ENCODE results near the gene ZNF236.

Gene ZNF236

DNA sequence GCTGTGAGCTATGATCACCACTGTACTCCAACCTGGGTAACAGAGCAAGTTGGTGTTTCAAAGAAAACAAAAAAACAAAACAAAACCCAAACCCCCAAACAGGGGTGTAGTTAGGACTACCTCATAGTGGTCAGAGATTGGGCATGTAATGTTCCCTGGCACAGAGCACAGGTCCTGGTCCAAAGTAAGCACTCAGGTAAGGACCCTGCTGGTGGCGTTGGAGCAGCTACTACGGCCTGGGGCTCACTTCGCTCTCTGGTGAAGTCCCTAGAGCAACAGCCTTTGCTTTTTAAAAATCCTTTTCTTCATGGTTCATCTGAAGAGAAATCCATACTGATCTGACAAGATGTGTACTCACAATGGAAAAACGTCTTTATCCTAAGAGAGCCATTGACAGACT lies 130.4 kb downstream of the ZNF236 start:
- peak overlapping the region; percentile 68 for H3K27ac ChIP-seq
- TF ChIP-seq, protein P1, sequence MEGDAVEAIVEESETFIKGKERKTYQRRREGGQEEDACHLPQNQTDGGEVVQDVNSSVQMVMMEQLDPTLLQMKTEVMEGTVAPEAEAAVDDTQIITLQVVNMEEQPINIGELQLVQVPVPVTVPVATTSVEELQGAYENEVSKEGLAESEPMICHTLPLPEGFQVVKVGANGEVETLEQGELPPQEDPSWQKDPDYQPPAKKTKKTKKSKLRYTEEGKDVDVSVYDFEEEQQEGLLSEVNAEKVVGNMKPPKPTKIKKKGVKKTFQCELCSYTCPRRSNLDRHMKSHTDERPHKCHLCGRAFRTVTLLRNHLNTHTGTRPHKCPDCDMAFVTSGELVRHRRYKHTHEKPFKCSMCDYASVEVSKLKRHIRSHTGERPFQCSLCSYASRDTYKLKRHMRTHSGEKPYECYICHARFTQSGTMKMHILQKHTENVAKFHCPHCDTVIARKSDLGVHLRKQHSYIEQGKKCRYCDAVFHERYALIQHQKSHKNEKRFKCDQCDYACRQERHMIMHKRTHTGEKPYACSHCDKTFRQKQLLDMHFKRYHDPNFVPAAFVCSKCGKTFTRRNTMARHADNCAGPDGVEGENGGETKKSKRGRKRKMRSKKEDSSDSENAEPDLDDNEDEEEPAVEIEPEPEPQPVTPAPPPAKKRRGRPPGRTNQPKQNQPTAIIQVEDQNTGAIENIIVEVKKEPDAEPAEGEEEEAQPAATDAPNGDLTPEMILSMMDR (conservative IDR thresholded peaks at IDR 0.05), result no peak
- no peak for TF ChIP-seq ZFX (IDR thresholded peaks at IDR 0.05)

DNA sequence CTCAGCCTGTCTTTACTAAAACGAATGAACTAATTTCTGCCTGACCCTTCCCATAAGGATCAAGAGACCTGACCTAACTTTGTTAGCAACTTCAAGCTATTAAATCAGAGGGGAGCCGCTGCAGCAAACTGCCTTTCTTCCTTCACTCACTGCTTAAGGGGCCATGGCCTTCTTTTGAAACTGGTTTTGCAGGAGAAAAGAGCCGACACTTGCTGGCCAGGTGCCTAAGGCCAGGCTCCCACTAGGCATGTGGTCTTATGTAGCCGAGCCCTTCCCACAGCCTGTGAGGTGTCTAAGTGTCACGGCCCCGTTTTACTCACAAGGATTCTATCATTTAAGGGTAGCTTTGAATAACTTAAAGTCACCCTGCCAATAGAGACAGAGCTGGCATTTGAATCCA lies 130.8 kb downstream of the ZNF236 start:
- H3K27ac ChIP-seq, result peak overlapping the region; percentile 68
- TF ChIP-seq, protein P1 (conservative IDR thresholded peaks at IDR 0.05), result no peak
- TF ChIP-seq ZFX (IDR thresholded peaks at IDR 0.05), result no peak

DNA sequence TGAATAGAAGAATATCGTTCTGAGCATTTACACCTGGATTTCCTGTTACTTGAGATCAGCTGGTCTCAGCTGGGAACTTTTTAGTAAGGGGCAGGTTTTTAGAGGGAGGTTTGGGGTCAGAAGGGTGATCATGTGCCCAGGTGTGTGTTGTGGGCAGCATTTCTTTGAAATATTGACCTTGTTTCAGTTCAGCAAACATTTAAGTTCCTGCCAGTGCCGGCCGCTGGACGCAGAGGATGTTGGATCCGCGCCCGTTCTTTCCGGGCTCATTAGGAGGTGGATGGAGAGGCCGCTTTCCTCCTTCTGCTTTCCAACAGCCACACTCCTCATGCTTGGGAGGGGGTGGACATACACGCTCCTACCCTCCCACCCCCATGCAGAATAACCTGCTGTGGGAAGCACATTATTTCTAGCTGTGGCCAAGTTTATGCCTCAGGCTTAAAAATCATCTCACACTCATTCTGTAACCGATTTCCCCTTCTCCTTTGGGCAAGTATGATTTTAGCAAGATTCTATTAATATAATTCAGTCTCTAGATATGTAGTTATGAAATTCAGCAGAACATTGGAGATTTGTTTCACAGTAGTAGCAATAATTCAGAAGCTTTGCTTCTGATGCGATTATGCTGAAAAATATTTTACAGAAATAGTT lies 131.4 kb downstream of the ZNF236 start:
- peak overlapping the region; percentile 68 for H3K27ac ChIP-seq
- TF ChIP-seq, protein P1 (conservative IDR thresholded peaks at IDR 0.05), result no peak
- TF ChIP-seq ZFX (IDR thresholded peaks at IDR 0.05), result no peak

DNA sequence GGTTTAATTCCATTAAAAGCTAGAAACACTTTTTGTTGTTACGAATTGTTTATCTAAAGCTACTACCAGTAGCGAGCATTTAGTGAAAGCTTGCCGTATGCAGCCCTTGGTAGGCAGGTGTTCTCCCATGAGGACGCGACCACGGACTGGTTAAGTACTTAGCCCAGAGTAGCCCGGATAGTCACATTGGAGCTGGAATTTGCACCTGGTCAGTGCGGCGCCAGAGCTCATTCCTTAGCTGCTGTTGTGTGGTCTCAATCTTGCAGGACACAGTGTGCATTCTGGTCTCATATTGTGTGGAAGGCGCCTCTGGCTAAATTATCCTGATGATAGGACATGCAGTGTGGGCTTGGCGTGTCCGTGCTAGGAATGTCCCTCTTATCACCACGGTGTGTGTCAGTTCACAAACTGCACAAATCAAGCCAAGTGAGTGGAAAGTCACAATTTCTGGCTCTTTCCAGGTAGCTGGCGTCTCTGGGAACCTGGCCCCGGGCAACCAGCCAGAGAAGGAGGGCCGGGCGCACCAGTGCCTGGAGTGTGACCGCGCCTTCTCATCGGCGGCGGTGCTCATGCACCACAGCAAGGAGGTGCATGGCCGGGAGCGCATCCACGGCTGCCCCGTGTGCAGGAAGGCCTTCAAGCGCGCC lies 133.3 kb downstream of the ZNF236 start:
- peak overlapping the region; percentile 35 for H3K27ac ChIP-seq
- TF ChIP-seq, protein P1 (conservative IDR thresholded peaks at IDR 0.05), result no peak
- TF ChIP-seq ZFX (IDR thresholded peaks at IDR 0.05), result no peak

DNA sequence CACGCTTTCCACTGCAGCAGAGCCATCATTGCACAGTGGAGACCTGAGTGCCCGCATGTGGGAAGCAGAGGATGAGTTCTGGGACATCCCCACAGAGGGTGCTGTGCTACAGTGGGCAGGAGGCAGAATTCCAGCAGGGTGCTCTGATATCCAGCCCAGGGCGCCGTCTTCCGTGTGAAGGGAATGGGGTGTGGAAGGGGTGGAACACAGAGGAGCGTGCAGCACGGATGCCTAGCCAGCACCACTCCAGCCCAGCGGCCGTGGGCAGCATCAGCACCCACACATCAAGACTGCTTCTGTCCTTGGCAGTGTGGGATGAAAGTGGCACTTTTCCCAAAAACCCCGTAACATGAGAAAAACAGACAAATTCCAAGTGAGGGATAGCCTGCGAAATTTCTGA lies 134.3 kb downstream of the ZNF236 start:
- peak overlapping the region; percentile 35; the same call in 1 of the 2 replicates for H3K27ac ChIP-seq

DNA sequence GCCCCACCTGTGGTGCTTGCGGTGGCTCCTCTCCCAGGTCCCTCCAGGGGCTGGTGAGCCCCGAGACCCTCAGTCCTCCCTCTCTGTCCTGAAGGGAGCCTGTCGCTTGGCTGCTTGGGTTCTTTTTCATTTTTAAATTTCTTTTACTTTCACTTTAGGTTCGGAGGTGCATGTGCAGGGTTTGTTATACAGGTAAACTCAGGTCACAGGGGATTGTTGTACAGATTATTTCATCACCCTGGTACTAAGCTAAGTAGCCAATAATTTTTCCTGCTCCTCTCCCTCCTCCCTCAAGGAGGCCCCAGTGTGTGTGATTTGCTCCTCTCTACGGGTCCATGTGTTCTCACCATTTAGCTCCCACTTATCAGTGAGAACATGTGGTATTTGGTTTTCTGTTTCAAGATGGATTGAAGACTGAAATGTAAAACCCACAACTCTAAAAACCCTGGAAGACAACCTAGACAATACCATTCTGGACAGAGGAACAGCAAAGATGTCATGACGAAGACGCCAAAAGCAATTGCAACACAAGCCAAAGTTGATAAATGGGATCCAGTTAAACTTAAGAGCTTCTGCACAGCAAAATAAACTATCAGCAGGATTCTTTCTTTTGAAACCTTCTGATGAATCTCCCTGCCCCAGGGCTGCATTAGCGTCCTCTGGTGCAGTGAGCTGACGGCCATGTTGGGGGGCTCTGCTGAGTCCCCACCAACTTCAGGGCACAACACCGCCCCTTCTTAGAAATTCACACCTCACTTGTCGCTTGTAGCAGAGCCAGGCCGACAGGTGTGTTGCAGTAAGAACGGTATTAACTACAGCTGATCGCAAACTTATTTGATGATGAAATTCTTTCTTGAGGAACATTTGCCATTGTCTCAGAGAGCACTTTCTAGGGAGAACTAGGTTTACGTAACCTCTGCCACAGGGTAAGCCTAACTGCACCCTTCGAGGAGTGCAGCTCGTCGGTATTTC lies 135.3 kb downstream of the ZNF236 start:
- no peak for TF ChIP-seq ZFX (IDR thresholded peaks at IDR 0.05)
- TF ChIP-seq, protein P1 (conservative IDR thresholded peaks at IDR 0.05), result no peak
- peak overlapping the region; percentile 22; the same call in 1 of the 2 replicates for H3K27ac ChIP-seq

More for the DNA sequence above, 134.3 kb downstream of the ZNF236 start:
- TF ChIP-seq ZFX (IDR thresholded peaks at IDR 0.05), result no peak

DNA sequence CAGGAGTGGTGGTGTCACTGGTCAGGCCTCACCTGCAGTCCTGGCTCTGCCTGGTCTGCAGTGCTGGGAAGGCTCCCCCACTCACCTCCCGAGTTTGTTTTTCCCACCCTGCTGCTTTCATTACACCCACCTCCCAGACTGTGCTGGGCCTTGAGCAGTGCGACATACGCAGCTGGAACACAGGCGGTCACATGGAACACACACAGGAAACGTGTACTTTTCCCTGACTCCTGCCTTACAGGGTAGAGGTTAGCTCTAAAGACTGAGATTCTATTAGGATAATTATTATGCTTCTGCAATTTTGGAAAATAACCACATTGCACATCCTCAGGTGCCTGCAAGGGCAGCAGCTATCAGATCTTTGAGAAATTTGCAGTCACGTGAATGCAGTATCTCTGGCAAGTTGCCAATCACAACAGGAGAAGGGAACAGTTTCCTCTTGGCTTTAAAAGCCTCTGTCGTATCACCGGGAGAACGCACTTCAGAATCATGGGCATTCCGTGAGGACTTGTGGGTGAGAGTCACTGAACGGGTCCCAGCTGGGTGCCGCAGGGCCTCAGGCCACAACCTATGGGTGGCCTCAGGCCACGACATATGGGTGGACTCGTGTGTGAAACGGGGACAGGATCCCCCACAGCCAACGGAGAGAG lies 136.5 kb downstream of the ZNF236 start:
- peak overlapping the region; percentile 22; the same call in 1 of the 2 replicates for H3K27ac ChIP-seq
- TF ChIP-seq, protein P1 (conservative IDR thresholded peaks at IDR 0.05), result no peak
